ENCODE measurements around the gene PRR9. TPM values are rescaled to one million over a fixed set of nuclear protein-coding genes. Genes with fewer than 3 reads are reported as not detected.

PRR9 gene
- total RNA-seq, 2 donors from 2014 or later: not detected

GRCh38 chr1:153246825-153247224 is 29.4 kb downstream of the PRR9 start:
- Mint-ChIP-seq H3K36me3 (ENCODE audit: low read depth) (no peaks in the 10 kb centered on the region), H3K4me3 (no peak overlapping the region), H3K27ac (no peak overlapping the region), H3K27me3 (peaks cover 34% of the 10 kb centered on the region), H3K9me3 (peaks cover 5% of the 10 kb centered on the region), H3K4me1 (no peaks in the 10 kb centered on the region)
- ATAC-seq (replicated peaks): no peak

GRCh38 chr1:153248176-153248879 is 30.9 kb downstream of the PRR9 start:
- Mint-ChIP-seq H3K9me3 (peaks cover 5% of the 10 kb centered on the region), H3K27me3 (peaks cover 34% of the 10 kb centered on the region), H3K36me3 (ENCODE audit: low read depth) (no peaks in the 10 kb centered on the region), H3K4me1 (no peaks in the 10 kb centered on the region), H3K4me3 (no peak overlapping the region), H3K27ac (no peak overlapping the region)
- no peak for ATAC-seq (replicated peaks)

- no peak overlapping the region for H3K27ac Mint-ChIP-seq
- H3K4me3 Mint-ChIP-seq: no peak overlapping the region
- ATAC-seq (replicated peaks): no peak
- no peaks in the 10 kb centered on the region for H3K36me3 Mint-ChIP-seq (ENCODE audit: low read depth)
- H3K9me3 Mint-ChIP-seq: no peaks in the 10 kb centered on the region
- peaks cover 28% of the 10 kb centered on the region for H3K27me3 Mint-ChIP-seq
- H3K4me1 Mint-ChIP-seq: peaks cover 4% of the 10 kb centered on the region
Observed at GRCh38 chr1:153250166-153250565, 32.8 kb downstream of the PRR9 start.

- no peaks in the 10 kb centered on the region for H3K9me3 Mint-ChIP-seq
- H3K4me3 Mint-ChIP-seq: no peak overlapping the region
Observed at GRCh38 chr1:153251087-153251486, 33.7 kb downstream of the PRR9 start.

GRCh38 chr1:153251562-153251961 is 34.2 kb downstream of the PRR9 start:
- Mint-ChIP-seq H3K27me3 (peaks cover 21% of the 10 kb centered on the region), H3K36me3 (ENCODE audit: low read depth) (no peaks in the 10 kb centered on the region), H3K4me1 (peaks cover 4% of the 10 kb centered on the region), H3K9me3 (no peaks in the 10 kb centered on the region), H3K4me3 (no peak overlapping the region), H3K27ac (no peak overlapping the region)
- ATAC-seq (replicated peaks): no peak

More at GRCh38 chr1:153251087-153251486, 33.7 kb downstream of the PRR9 start:
- ATAC-seq (replicated peaks): no peak
- Mint-ChIP-seq H3K4me1 (peaks cover 4% of the 10 kb centered on the region), H3K27ac (no peak overlapping the region), H3K27me3 (peaks cover 25% of the 10 kb centered on the region), H3K36me3 (ENCODE audit: low read depth) (no peaks in the 10 kb centered on the region)

- Mint-ChIP-seq H3K27me3 (peaks cover 21% of the 10 kb centered on the region), H3K36me3 (ENCODE audit: low read depth) (no peaks in the 10 kb centered on the region)
- ATAC-seq (replicated peaks): no peak
Observed at GRCh38 chr1:153251988-153252387, 34.6 kb downstream of the PRR9 start.

GRCh38 chr1:153253076-153253475 is 35.7 kb downstream of the PRR9 start:
- no peaks in the 10 kb centered on the region for H3K36me3 Mint-ChIP-seq (ENCODE audit: low read depth)
- ATAC-seq (replicated peaks): no peak
- H3K27ac Mint-ChIP-seq: no peak overlapping the region
- peaks cover 15% of the 10 kb centered on the region for H3K27me3 Mint-ChIP-seq
- H3K4me3 Mint-ChIP-seq: no peak overlapping the region
- no peaks in the 10 kb centered on the region for H3K9me3 Mint-ChIP-seq
- H3K4me1 Mint-ChIP-seq: peaks cover 4% of the 10 kb centered on the region

More at GRCh38 chr1:153251988-153252387, 34.6 kb downstream of the PRR9 start:
- Mint-ChIP-seq H3K9me3 (no peaks in the 10 kb centered on the region), H3K4me1 (peaks cover 4% of the 10 kb centered on the region), H3K4me3 (no peak overlapping the region), H3K27ac (no peak overlapping the region)

- peak; percentile 35 for ATAC-seq (replicated peaks)
- no peaks in the 10 kb centered on the region for H3K9me3 Mint-ChIP-seq
- H3K4me1 Mint-ChIP-seq: peaks cover 6% of the 10 kb centered on the region
- H3K4me3 Mint-ChIP-seq: peak overlapping the region; percentile 27
- H3K27ac Mint-ChIP-seq: no peak overlapping the region
- H3K27me3 Mint-ChIP-seq: peaks cover 15% of the 10 kb centered on the region
- H3K36me3 Mint-ChIP-seq (ENCODE audit: low read depth): no peaks in the 10 kb centered on the region
Observed at GRCh38 chr1:153253693-153254092, 36.3 kb downstream of the PRR9 start.

GRCh38 chr1:153259387-153259786 is 42.0 kb downstream of the PRR9 start, which contains the start of gene LORICRIN:
TSS of gene LORICRIN (plus strand) at chr1:153259687. CDS start at chr1:153260950, 1,263 bp downstream.
- peak within 1 kb of the TSS; percentile 58 for H3K4me3 Mint-ChIP-seq
- H3K4me1 Mint-ChIP-seq: peaks cover 36% of the 10 kb centered on the region
- no peaks in the 10 kb centered on the region for H3K9me3 Mint-ChIP-seq
- no peak for ATAC-seq (replicated peaks)
- peak within 1 kb of the TSS; percentile 42 for H3K27ac Mint-ChIP-seq
- H3K27me3 Mint-ChIP-seq: peaks cover 16% of the 10 kb centered on the region
- no peaks in the 10 kb centered on the region for H3K36me3 Mint-ChIP-seq (ENCODE audit: low read depth)

GRCh38 chr1:153260585-153261280 is 43.3 kb downstream of the PRR9 start:
- Mint-ChIP-seq H3K27me3 (peaks cover 21% of the 10 kb centered on the region), H3K4me1 (peaks cover 36% of the 10 kb centered on the region), H3K4me3 (peak overlapping the region; percentile 58), H3K36me3 (ENCODE audit: low read depth) (no peaks in the 10 kb centered on the region), H3K27ac (peak overlapping the region; percentile 42), H3K9me3 (no peaks in the 10 kb centered on the region)
- ATAC-seq (replicated peaks): peak; percentile 55

GRCh38 chr1:153261281-153262069 is 44.1 kb downstream of the PRR9 start:
- H3K4me1 Mint-ChIP-seq: peaks cover 36% of the 10 kb centered on the region
- H3K27me3 Mint-ChIP-seq: peaks cover 26% of the 10 kb centered on the region
- no peaks in the 10 kb centered on the region for H3K36me3 Mint-ChIP-seq (ENCODE audit: low read depth)
- ATAC-seq (replicated peaks): no peak
- no peak overlapping the region for H3K27ac Mint-ChIP-seq
- H3K9me3 Mint-ChIP-seq: no peaks in the 10 kb centered on the region
- peak overlapping the region; percentile 81 for H3K4me3 Mint-ChIP-seq

- Mint-ChIP-seq H3K27me3 (peaks cover 29% of the 10 kb centered on the region), H3K4me3 (peak overlapping the region; percentile 81), H3K9me3 (no peaks in the 10 kb centered on the region), H3K27ac (no peak overlapping the region), H3K36me3 (ENCODE audit: low read depth) (no peaks in the 10 kb centered on the region), H3K4me1 (peaks cover 36% of the 10 kb centered on the region)
- ATAC-seq (replicated peaks): no peak
Observed at GRCh38 chr1:153262070-153262366, 44.6 kb downstream of the PRR9 start.

GRCh38 chr1:153262462-153263157 is 45.2 kb downstream of the PRR9 start:
- no peak overlapping the region for H3K27ac Mint-ChIP-seq
- ATAC-seq (replicated peaks): peak; percentile 44
- H3K9me3 Mint-ChIP-seq: no peaks in the 10 kb centered on the region
- H3K27me3 Mint-ChIP-seq: peaks cover 31% of the 10 kb centered on the region
- peak overlapping the region; percentile 81 for H3K4me3 Mint-ChIP-seq
- H3K4me1 Mint-ChIP-seq: peaks cover 36% of the 10 kb centered on the region
- no peaks in the 10 kb centered on the region for H3K36me3 Mint-ChIP-seq (ENCODE audit: low read depth)

GRCh38 chr1:153265457-153265856 is 48.1 kb downstream of the PRR9 start:
- peaks cover 23% of the 10 kb centered on the region for H3K4me1 Mint-ChIP-seq
- no peaks in the 10 kb centered on the region for H3K9me3 Mint-ChIP-seq
- H3K36me3 Mint-ChIP-seq (ENCODE audit: low read depth): no peaks in the 10 kb centered on the region
- peaks cover 47% of the 10 kb centered on the region for H3K27me3 Mint-ChIP-seq
- no peak overlapping the region for H3K4me3 Mint-ChIP-seq
- ATAC-seq (replicated peaks): no peak
- no peak overlapping the region for H3K27ac Mint-ChIP-seq

Data from activated T-helper 17 cell treated with anti-CD3 and anti-CD28 coated beads, Interleukin-2, amount 50 U/mL, for 72 hours (primary cell).